ENCODE measurements around the gene C16orf54.
A peak's percentile ranks its signal among the peaks of the same experiment; 100 is the strongest.
"Not testable (repeated sequence)": the region's sequence is repeated elsewhere in the genome, so short reads cannot be mapped to it uniquely, and the experiment has no call there.

Gene C16orf54

DNA sequence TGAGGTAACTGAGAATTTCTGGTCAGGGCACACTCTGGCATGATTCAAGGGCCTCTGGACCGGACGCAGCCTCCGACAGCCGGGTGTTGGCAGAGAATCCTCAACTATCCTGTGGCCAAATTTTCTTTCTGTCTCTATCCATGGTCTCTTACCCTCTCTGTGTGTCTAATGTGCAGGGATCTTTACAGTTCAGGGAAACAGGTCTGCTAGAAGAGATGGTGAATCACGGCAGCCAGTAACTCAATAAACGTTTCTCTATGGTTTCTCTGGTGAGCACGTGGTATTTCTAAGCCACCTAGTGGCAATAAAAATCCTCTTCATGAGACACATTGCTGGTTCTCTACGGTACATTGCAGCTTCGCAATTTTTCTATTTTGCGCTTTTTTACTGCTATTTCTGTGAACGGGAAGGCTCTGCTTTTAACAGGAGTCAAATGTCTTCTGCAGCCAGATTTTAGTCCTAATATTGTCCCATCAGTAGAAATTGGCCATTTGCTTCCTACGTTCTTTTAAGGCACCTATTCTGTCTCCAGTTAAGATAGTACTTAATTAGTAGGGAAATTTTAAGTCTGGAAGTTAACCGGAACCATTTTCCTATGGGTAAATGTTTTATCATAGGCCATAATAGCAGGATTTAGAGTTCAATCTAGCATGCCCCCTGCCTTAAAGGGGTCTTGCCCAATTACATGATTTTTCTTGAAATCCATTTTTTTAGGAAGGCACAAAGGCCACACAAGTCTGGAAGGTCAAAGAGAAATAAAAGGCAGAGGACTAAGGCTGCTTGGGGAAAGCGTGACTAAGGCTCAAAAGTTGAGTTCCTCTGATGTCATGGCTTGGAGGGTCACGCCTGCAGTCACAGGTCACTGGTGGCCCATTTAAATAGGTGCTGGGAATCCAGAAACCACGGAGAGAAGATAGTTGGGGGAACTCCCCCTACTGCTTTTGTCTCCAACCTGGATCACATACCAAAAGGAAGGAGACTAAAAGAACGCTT lies 35.3 kb downstream of the C16orf54 start (continued):
- TF ChIP-seq, protein P1, sequence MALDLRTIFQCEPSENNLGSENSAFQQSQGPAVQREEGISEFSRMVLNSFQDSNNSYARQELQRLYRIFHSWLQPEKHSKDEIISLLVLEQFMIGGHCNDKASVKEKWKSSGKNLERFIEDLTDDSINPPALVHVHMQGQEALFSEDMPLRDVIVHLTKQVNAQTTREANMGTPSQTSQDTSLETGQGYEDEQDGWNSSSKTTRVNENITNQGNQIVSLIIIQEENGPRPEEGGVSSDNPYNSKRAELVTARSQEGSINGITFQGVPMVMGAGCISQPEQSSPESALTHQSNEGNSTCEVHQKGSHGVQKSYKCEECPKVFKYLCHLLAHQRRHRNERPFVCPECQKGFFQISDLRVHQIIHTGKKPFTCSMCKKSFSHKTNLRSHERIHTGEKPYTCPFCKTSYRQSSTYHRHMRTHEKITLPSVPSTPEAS (tag by site-specific recombination; IDR thresholded peaks at IDR 0.05): no peak
- TF ChIP-seq ZNF311 (tag by site-specific recombination; IDR thresholded peaks at IDR 0.05; ENCODE audit: borderline replicate concordance): no peak
- peak; percentile 69; the same call in 1 of the 2 replicates for TF ChIP-seq PRDM1 (tag by site-specific recombination; IDR thresholded peaks at IDR 0.05)
- TF ChIP-seq, protein P2, sequence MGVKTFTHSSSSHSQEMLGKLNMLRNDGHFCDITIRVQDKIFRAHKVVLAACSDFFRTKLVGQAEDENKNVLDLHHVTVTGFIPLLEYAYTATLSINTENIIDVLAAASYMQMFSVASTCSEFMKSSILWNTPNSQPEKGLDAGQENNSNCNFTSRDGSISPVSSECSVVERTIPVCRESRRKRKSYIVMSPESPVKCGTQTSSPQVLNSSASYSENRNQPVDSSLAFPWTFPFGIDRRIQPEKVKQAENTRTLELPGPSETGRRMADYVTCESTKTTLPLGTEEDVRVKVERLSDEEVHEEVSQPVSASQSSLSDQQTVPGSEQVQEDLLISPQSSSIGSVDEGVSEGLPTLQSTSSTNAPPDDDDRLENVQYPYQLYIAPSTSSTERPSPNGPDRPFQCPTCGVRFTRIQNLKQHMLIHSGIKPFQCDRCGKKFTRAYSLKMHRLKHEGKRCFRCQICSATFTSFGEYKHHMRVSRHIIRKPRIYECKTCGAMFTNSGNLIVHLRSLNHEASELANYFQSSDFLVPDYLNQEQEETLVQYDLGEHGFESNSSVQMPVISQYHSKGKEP (tag by site-specific recombination; IDR thresholded peaks at IDR 0.05): peak; percentile 59
- TF ChIP-seq, protein P3, sequence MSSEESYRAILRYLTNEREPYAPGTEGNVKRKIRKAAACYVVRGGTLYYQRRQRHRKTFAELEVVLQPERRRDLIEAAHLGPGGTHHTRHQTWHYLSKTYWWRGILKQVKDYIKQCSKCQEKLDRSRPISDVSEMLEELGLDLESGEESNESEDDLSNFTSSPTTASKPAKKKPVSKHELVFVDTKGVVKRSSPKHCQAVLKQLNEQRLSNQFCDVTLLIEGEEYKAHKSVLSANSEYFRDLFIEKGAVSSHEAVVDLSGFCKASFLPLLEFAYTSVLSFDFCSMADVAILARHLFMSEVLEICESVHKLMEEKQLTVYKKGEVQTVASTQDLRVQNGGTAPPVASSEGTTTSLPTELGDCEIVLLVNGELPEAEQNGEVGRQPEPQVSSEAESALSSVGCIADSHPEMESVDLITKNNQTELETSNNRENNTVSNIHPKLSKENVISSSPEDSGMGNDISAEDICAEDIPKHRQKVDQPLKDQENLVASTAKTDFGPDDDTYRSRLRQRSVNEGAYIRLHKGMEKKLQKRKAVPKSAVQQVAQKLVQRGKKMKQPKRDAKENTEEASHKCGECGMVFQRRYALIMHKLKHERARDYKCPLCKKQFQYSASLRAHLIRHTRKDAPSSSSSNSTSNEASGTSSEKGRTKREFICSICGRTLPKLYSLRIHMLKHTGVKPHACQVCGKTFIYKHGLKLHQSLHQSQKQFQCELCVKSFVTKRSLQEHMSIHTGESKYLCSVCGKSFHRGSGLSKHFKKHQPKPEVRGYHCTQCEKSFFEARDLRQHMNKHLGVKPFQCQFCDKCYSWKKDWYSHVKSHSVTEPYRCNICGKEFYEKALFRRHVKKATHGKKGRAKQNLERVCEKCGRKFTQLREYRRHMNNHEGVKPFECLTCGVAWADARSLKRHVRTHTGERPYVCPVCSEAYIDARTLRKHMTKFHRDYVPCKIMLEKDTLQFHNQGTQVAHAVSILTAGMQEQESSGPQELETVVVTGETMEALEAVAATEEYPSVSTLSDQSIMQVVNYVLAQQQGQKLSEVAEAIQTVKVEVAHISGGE (tag by site-specific recombination; conservative IDR thresholded peaks at IDR 0.05; ENCODE audit: low read depth): no peak
- no peak for TF ChIP-seq ZNF664 (tag by site-specific recombination; IDR thresholded peaks at IDR 0.05)

DNA sequence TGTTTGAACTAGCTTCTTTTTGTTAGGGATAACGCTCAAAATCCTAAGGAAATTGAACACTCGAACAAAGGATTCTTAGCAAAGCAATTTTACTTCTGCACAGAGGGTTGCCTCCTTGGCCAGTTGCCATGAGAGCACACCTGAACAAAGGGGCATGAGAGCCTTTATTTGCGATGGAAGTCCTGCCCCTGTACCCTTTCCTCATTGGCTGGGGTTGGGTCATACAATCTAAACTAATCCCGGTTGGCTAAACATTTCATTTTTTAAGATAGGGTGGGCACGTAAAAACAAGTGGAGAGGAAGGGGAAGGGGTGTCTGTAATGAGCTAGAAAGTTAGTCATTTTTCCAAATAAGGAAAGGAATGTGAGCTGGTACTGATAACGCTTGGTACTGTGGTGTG lies 36.1 kb downstream of the C16orf54 start:
- H3K27ac ChIP-seq (ENCODE audit: extremely low read depth, low read depth, low read length); H3K4me1 ChIP-seq (ENCODE audit: control insufficient read depth, insufficient read depth, low read length); POLR2A ChIA-PET; H3K36me3 ChIP-seq (ENCODE audit: control insufficient read depth in 2 of 2, insufficient read depth in 1 of 2, low read length in 2 of 2); H3K4me3 ChIP-seq (ENCODE audit: low read depth, low read length); H3K9me3 ChIP-seq (ENCODE audit: control insufficient read depth, insufficient read depth, low read depth, low read length): not testable (repeated sequence)
- CTCF ChIA-PET: interaction anchor here (0.7 to 1.1 kb wide), 2 partner anchors 11 to 76 kb away, joined by 5 to 6 read pairs; no protein-coding TSS in a partner anchor

DNA sequence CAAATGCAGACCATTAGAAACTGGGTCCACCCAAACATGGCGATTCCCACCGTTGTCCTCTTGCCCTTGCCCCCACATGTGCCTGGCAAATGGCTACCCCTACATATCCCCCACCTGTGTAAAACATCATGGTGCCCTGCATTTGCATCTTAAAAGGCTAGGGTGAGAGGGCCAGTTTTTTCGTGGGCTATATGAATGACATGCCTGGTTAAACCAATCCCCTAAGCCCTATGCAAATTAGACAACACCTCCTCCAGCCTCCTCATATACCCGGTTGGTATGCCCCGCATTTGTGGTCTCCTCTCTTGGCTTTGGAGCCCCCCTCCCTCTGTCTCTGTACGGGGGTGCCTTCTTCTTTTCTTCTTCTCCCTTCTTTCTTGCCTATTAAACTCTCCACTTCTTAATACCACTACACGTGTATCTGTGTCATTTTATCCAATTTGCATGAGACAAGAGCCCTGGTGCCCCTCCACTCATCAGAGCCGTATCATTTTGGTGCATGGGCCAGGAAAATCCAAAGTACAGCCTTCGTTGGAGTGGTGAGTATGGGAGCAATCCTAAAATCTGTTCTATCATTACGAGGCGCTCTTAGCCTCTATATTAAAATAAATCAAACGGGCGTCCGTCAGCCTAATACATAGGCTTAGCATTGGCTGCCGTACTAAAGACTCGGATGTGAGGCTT lies 36.7 kb downstream of the C16orf54 start:
- Histone ChIP-seq H3K27ac (ENCODE audit: extremely low read depth, low read depth, low read length) (no peak overlapping the region), H3K36me3 (ENCODE audit: control insufficient read depth in 2 of 2, insufficient read depth in 1 of 2, low read length in 2 of 2) (no peaks in the 10 kb centered on the region), H3K4me1 (ENCODE audit: control insufficient read depth, insufficient read depth, low read length) (no peaks in the 10 kb centered on the region), H3K4me3 (ENCODE audit: low read depth, low read length) (no peak overlapping the region), H3K9me3 (ENCODE audit: control insufficient read depth, insufficient read depth, low read depth, low read length) (no peaks in the 10 kb centered on the region)
- CTCF ChIA-PET: interaction anchor here (0.7 to 1.1 kb wide), 2 partner anchors 10 to 76 kb away, joined by 5 to 6 read pairs; no protein-coding TSS in a partner anchor
- POLR2A ChIA-PET: no interaction called here
- TF ChIP-seq MYNN (tag by site-specific recombination; IDR thresholded peaks at IDR 0.05; ENCODE audit: borderline replicate concordance) (no peak), ZFHX2 (tag by site-specific recombination; conservative IDR thresholded peaks at IDR 0.05) (no peak), ZNF76 (tag by site-specific recombination; IDR thresholded peaks at IDR 0.05; ENCODE audit: borderline replicate concordance, low read depth) (no peak), ZNF24 (tag by site-specific recombination; IDR thresholded peaks at IDR 0.05) (no peak), ZNF292 (tag by site-specific recombination; IDR thresholded peaks at IDR 0.05; ENCODE audit: borderline replicate concordance, low read depth) (no peak), ZNF660 (tag by site-specific recombination; IDR thresholded peaks at IDR 0.05) (no peak)
- TF ChIP-seq, protein P4, sequence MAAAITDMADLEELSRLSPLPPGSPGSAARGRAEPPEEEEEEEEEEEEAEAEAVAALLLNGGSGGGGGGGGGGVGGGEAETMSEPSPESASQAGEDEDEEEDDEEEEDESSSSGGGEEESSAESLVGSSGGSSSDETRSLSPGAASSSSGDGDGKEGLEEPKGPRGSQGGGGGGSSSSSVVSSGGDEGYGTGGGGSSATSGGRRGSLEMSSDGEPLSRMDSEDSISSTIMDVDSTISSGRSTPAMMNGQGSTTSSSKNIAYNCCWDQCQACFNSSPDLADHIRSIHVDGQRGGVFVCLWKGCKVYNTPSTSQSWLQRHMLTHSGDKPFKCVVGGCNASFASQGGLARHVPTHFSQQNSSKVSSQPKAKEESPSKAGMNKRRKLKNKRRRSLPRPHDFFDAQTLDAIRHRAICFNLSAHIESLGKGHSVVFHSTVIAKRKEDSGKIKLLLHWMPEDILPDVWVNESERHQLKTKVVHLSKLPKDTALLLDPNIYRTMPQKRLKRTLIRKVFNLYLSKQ (tag by site-specific recombination; IDR thresholded peaks at IDR 0.05; ENCODE audit: borderline replicate concordance): no peak
- TF ChIP-seq, protein P5, sequence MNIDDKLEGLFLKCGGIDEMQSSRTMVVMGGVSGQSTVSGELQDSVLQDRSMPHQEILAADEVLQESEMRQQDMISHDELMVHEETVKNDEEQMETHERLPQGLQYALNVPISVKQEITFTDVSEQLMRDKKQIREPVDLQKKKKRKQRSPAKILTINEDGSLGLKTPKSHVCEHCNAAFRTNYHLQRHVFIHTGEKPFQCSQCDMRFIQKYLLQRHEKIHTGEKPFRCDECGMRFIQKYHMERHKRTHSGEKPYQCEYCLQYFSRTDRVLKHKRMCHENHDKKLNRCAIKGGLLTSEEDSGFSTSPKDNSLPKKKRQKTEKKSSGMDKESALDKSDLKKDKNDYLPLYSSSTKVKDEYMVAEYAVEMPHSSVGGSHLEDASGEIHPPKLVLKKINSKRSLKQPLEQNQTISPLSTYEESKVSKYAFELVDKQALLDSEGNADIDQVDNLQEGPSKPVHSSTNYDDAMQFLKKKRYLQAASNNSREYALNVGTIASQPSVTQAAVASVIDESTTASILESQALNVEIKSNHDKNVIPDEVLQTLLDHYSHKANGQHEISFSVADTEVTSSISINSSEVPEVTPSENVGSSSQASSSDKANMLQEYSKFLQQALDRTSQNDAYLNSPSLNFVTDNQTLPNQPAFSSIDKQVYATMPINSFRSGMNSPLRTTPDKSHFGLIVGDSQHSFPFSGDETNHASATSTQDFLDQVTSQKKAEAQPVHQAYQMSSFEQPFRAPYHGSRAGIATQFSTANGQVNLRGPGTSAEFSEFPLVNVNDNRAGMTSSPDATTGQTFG (tag by site-specific recombination; IDR thresholded peaks at IDR 0.05; ENCODE audit: borderline replicate concordance): no peak

Data from HEK293 (cell line).